A549 (cell line): ENCODE data around the gene MITF.

Source experiments
- CEBPB ChIP-seq, 2 experiments: fragments of >200 bp in 1 of 2; sonication (Bioruptor Twin) in 1 of 2; formaldehyde crosslinking in 1 of 2; IDR thresholded peaks; 2 replicates each; pipeline ENCODE4 v1.6.1; 2012 to 2016
- CHD2 ChIP-seq: fragments of 150-350 bp; IDR thresholded peaks from 2 replicates; pipeline ENCODE4 v1.6.1; 2014; ENCODE audit warnings: low read length; ENCODE audit not compliant: partially characterized antibody
- CHD4 ChIP-seq: fragments of 200-600 bp; sonication (generic); IDR thresholded peaks from 2 replicates; pipeline ENCODE4 v1.6.1; 2016; ENCODE audit warnings: antibody characterized with exemption, mild to moderate bottlenecking, borderline replicate concordance
- EHMT2 ChIP-seq: fragments of 200-600 bp; sonication (generic); IDR thresholded peaks from 2 replicates; pipeline ENCODE4 v1.6.1; 2016; ENCODE audit warnings: antibody characterized with exemption, low read depth, mild to moderate bottlenecking, moderate library complexity
- EP300 ChIP-seq, 2 experiments: fragments of >200 bp; sonication (Bioruptor Twin); formaldehyde crosslinking; IDR thresholded peaks; 2 replicates in 1 of 2; 3 replicates in 1 of 2; pipeline ENCODE4 v1.6.1; 2016 to 2017
- HDAC2 ChIP-seq: fragments of 200-600 bp; sonication (generic); IDR thresholded peaks from 2 replicates; pipeline ENCODE4 v1.6.1; 2016
- MAFK ChIP-seq: fragments of 450-650 bp; IDR thresholded peaks from 2 replicates; pipeline ENCODE4 v1.6.1; 2014; ENCODE audit not compliant: partially characterized antibody
- MAZ ChIP-seq: fragments of 150-350 bp; IDR thresholded peaks from 2 replicates; pipeline ENCODE4 v1.6.1; 2014; ENCODE audit warnings: antibody characterized with exemption, low read depth, low read length, borderline replicate concordance
- POLR2A ChIP-seq: IDR thresholded peaks from 2 replicates; pipeline ENCODE4 v1.6.1; 2012; ENCODE audit warnings: mild to moderate bottlenecking, low read length
- RCOR1 ChIP-seq: fragments of 150-350 bp; IDR thresholded peaks from 2 replicates; pipeline ENCODE4 v1.6.1; 2014; ENCODE audit warnings: antibody characterized with exemption, low read length, low read depth
- TF ChIP-seq, protein P1 (sequence below): fragments of 250-450 bp; sonication (Bioruptor Pico); IDR thresholded peaks from 2 replicates; pipeline ENCODE4 v1.5.0; 2021; ENCODE audit warnings: mild to moderate bottlenecking, moderate library complexity, borderline replicate concordance
- TF ChIP-seq, protein P2 (sequence below): fragments of >200 bp; sonication (Bioruptor Twin); formaldehyde crosslinking; IDR thresholded peaks from 3 replicates; pipeline ENCODE4 v1.5.1; 2016
- TF ChIP-seq, protein P3 (sequence below): IDR thresholded peaks from 2 replicates; pipeline ENCODE4 v1.6.1; 2012

DNA sequence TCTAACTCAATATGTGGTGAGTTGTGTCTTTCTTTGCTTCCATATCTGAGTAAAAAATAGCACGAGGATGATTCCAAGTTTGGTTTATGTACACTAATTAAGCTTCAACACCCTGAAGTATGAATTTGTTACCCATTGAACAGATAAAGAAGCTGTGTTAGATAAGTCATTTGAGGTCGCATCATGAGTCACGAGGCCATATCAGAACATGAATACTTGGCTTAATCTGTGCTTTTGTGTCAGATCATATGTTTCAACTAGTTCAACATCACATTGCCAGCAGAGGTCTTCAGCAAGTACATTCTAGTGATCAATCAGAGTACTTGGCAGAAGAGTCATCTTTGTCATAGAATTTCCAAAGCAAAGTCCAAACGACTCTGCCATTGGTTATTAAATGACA, 26.3 kb upstream of the MITF start:
- TF ChIP-seq POLR2A: no peak
- TF ChIP-seq, protein P1, sequence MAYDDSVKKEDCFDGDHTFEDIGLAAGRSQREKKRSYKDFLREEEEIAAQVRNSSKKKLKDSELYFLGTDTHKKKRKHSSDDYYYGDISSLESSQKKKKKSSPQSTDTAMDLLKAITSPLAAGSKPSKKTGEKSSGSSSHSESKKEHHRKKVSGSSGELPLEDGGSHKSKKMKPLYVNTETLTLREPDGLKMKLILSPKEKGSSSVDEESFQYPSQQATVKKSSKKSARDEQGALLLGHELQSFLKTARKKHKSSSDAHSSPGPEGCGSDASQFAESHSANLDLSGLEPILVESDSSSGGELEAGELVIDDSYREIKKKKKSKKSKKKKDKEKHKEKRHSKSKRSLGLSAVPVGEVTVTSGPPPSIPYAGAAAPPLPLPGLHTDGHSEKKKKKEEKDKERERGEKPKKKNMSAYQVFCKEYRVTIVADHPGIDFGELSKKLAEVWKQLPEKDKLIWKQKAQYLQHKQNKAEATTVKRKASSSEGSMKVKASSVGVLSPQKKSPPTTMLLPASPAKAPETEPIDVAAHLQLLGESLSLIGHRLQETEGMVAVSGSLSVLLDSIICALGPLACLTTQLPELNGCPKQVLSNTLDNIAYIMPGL: no peak
- TF ChIP-seq CHD4: no peak
- TF ChIP-seq CHD2: no peak
- TF ChIP-seq, protein P2, sequence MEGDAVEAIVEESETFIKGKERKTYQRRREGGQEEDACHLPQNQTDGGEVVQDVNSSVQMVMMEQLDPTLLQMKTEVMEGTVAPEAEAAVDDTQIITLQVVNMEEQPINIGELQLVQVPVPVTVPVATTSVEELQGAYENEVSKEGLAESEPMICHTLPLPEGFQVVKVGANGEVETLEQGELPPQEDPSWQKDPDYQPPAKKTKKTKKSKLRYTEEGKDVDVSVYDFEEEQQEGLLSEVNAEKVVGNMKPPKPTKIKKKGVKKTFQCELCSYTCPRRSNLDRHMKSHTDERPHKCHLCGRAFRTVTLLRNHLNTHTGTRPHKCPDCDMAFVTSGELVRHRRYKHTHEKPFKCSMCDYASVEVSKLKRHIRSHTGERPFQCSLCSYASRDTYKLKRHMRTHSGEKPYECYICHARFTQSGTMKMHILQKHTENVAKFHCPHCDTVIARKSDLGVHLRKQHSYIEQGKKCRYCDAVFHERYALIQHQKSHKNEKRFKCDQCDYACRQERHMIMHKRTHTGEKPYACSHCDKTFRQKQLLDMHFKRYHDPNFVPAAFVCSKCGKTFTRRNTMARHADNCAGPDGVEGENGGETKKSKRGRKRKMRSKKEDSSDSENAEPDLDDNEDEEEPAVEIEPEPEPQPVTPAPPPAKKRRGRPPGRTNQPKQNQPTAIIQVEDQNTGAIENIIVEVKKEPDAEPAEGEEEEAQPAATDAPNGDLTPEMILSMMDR: no peak
- TF ChIP-seq CEBPB (IDR thresholded peaks at IDR 0.05): no peak
- no peak for TF ChIP-seq HDAC2
- no peak for TF ChIP-seq RCOR1
- TF ChIP-seq EHMT2: no peak
- no peak for TF ChIP-seq MAFK
- no peak for TF ChIP-seq EP300 (IDR thresholded peaks at IDR 0.05)
- TF ChIP-seq, protein P3, sequence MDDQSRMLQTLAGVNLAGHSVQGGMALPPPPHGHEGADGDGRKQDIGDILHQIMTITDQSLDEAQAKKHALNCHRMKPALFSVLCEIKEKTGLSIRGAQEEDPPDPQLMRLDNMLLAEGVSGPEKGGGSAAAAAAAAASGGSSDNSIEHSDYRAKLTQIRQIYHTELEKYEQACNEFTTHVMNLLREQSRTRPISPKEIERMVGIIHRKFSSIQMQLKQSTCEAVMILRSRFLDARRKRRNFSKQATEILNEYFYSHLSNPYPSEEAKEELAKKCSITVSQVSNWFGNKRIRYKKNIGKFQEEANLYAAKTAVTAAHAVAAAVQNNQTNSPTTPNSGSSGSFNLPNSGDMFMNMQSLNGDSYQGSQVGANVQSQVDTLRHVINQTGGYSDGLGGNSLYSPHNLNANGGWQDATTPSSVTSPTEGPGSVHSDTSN: no peak
- TF ChIP-seq MAZ: no peak
